ENCODE results near the gene TXNDC11.

DNA sequence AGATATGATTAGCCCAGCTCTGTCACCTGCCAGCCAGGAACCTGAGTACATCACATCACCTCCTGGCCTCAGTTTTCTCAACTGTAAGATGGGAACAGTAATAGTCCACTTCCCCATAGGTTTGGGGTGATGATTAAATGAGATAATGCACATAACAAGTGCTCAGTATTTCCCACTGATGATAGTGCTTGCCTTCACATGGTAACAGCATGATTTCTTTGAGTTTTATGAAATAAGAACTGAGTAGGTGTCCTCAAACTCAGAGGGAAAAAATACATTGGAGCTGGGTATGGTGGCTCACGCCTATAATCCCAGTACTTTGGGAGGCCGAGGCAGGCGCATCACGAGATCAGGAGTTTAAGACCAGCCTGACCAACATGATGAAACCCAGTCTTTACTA lies 104.5 kb downstream of the TXNDC11 start:
- TF ChIP-seq POLR2A (IDR thresholded peaks at IDR 0.05): no peak
- TF ChIP-seq, protein P1, sequence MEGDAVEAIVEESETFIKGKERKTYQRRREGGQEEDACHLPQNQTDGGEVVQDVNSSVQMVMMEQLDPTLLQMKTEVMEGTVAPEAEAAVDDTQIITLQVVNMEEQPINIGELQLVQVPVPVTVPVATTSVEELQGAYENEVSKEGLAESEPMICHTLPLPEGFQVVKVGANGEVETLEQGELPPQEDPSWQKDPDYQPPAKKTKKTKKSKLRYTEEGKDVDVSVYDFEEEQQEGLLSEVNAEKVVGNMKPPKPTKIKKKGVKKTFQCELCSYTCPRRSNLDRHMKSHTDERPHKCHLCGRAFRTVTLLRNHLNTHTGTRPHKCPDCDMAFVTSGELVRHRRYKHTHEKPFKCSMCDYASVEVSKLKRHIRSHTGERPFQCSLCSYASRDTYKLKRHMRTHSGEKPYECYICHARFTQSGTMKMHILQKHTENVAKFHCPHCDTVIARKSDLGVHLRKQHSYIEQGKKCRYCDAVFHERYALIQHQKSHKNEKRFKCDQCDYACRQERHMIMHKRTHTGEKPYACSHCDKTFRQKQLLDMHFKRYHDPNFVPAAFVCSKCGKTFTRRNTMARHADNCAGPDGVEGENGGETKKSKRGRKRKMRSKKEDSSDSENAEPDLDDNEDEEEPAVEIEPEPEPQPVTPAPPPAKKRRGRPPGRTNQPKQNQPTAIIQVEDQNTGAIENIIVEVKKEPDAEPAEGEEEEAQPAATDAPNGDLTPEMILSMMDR (IDR thresholded peaks at IDR 0.05): no peak
- TF ChIP-seq POLR2AphosphoS5 (IDR thresholded peaks at IDR 0.05): no peak

All from prostate gland (tissue), 2 donors.